Measurements from ENCODE around the gene RUSC2.

GRCh38 chr9:35476596-35476995 is 13.3 kb upstream of the RUSC2 start:
- TF ChIP-seq CTCF (IDR thresholded peaks at IDR 0.05), result no peak
- TF ChIP-seq POLR2A (IDR thresholded peaks at IDR 0.05), result no peak

Measured in testis (tissue), 2 donors.